Astrocyte (in vitro differentiated cells and primary cell): ENCODE results near the gene PRPS1. TPM values are rescaled to one million over a fixed set of nuclear protein-coding genes. Genes with fewer than 3 reads are reported as not detected.

Experiments used
- DNase-seq: peaks from one replicate; pipeline ENCODE4 v3.0.0-alpha.2; 2010; ENCODE audit warnings: low read depth
- FAIRE-seq: peaks from 2 replicates; lab custom pipeline; 2011; peaks lifted over from hg19 to GRCh38; lab: Jason Lieb, UNC
- H2AFZ ChIP-seq: 2 replicates; pipeline ENCODE4 v1.6.0; 2012; ENCODE audit warnings: low read depth, low read length, inconsistent platforms
- H3K27ac ChIP-seq: 2 replicates; pipeline ENCODE4 v1.5.1; 2011; ENCODE audit warnings: low read depth, low read length, inconsistent platforms
- H3K27me3 ChIP-seq: 2 replicates; pipeline ENCODE4 v1.6.0; 2011; ENCODE audit warnings: low read length, inconsistent platforms; ENCODE audit not compliant: insufficient read depth
- H3K36me3 ChIP-seq: 2 replicates; pipeline ENCODE4 v1.5.1; 2011; ENCODE audit warnings: low read length, inconsistent platforms; ENCODE audit not compliant: insufficient read depth
- H3K4me1 ChIP-seq: 2 replicates; pipeline ENCODE4 v1.5.1; 2011; ENCODE audit warnings: low read length, inconsistent platforms; ENCODE audit not compliant: insufficient read depth
- H3K4me2 ChIP-seq: 2 replicates; pipeline ENCODE4 v1.6.0; 2012; ENCODE audit warnings: low read length, inconsistent platforms
- H3K4me3 ChIP-seq: 2 replicates; pipeline ENCODE4 v1.5.1; 2011; ENCODE audit warnings: low read depth, mild to moderate bottlenecking, low read length, inconsistent platforms; ENCODE audit not compliant: insufficient read depth
- H3K79me2 ChIP-seq: 2 replicates; pipeline ENCODE4 v1.6.0; 2012; ENCODE audit warnings: mild to moderate bottlenecking, low read length, inconsistent platforms; ENCODE audit not compliant: insufficient read depth
- H3K9ac ChIP-seq: 2 replicates; pipeline ENCODE4 v1.6.0; 2012; ENCODE audit warnings: mild to moderate bottlenecking, low read length, inconsistent platforms
- H3K9me3 ChIP-seq: 2 replicates; pipeline ENCODE4 v1.5.1; 2012; ENCODE audit warnings: low read depth, mild to moderate bottlenecking, low read length, inconsistent platforms; ENCODE audit not compliant: insufficient read depth
- H4K20me1 ChIP-seq: 2 replicates; pipeline ENCODE4 v1.6.0; 2012; ENCODE audit warnings: low read length, inconsistent platforms; ENCODE audit not compliant: insufficient read depth
- H3K27ac Mint-ChIP-seq: one replicate; pipeline ENCODE4 v1.8.0; 2021; ENCODE audit warnings: mild to moderate bottlenecking, mixed read lengths; ENCODE audit not compliant: unreplicated experiment
- H3K27me3 Mint-ChIP-seq: one replicate; pipeline ENCODE4 v1.8.0; 2021; ENCODE audit warnings: low read depth, mixed read lengths; ENCODE audit not compliant: unreplicated experiment
- H3K36me3 Mint-ChIP-seq: one replicate; pipeline ENCODE4 v1.8.0; 2021; ENCODE audit warnings: low read depth, mixed read lengths; ENCODE audit not compliant: unreplicated experiment
- H3K4me1 Mint-ChIP-seq: one replicate; pipeline ENCODE4 v1.8.0; 2021; ENCODE audit warnings: low read depth, mixed read lengths; ENCODE audit not compliant: unreplicated experiment
- H3K4me3 Mint-ChIP-seq: one replicate; pipeline ENCODE4 v1.8.0; 2021; ENCODE audit warnings: mild to moderate bottlenecking, moderate library complexity, mixed read lengths; ENCODE audit not compliant: unreplicated experiment
- H3K9me3 Mint-ChIP-seq: one replicate; pipeline ENCODE4 v1.8.0; 2021; ENCODE audit warnings: mild to moderate bottlenecking, mixed read lengths; ENCODE audit not compliant: unreplicated experiment
- CTCF ChIP-seq: IDR thresholded peaks from 2 replicates; pipeline ENCODE4 v1.5.1; 2011; ENCODE audit warnings: low read depth, mild to moderate bottlenecking, inconsistent platforms, low read length, moderate library complexity; ENCODE audit not compliant: insufficient read depth
- EZH2 ChIP-seq: IDR thresholded peaks from 2 replicates; pipeline ENCODE4 v1.6.1; 2012; ENCODE audit warnings: mild to moderate bottlenecking, low read length, inconsistent platforms; ENCODE audit not compliant: insufficient read depth
- total RNA-seq: library from RNA; stranded (reverse); gene quantifications from 2 replicates; pipeline ENCODE4 v1.2.1, GENCODE V29; 2021

PRPS1 gene
- total RNA-seq, 1 donor from 2014 or later: 161 TPM

GRCh38 chrX:107659286-107659685 lies 31.0 kb downstream of the PRPS1 start:
- no peaks in the 10 kb centered on the region for H3K9me3 Mint-ChIP-seq
- peaks cover 8% of the 10 kb centered on the region for H3K4me1 Mint-ChIP-seq
- FAIRE-seq (no peak), DNase-seq (no peak)
- H3K4me3 Mint-ChIP-seq: no peak overlapping the region
- Histone ChIP-seq H3K27ac (no peak overlapping the region), H3K79me2 (no peaks in the 10 kb centered on the region), H3K4me1 (peaks cover 14% of the 10 kb centered on the region), H3K9ac (no peak overlapping the region), H3K4me2 (no peak overlapping the region), H3K27me3 (no peaks in the 10 kb centered on the region), H4K20me1 (no peaks in the 10 kb centered on the region), H3K36me3 (no peaks in the 10 kb centered on the region), H3K4me3 (no peak overlapping the region), H3K9me3 (no peaks in the 10 kb centered on the region), H2AFZ (no peak overlapping the region)
- TF ChIP-seq CTCF (no peak), EZH2 (no peak)
- H3K27ac Mint-ChIP-seq: no peak overlapping the region
- H3K27me3 Mint-ChIP-seq: no peaks in the 10 kb centered on the region
- H3K36me3 Mint-ChIP-seq: no peaks in the 10 kb centered on the region

GRCh38 chrX:107659768-107660167 lies 31.5 kb downstream of the PRPS1 start:
- Mint-ChIP-seq H3K4me1 (peaks cover 6% of the 10 kb centered on the region), H3K4me3 (no peak overlapping the region), H3K36me3 (no peaks in the 10 kb centered on the region), H3K27ac (no peak overlapping the region), H3K9me3 (no peaks in the 10 kb centered on the region), H3K27me3 (no peaks in the 10 kb centered on the region)
- TF ChIP-seq CTCF: peak; percentile 61
- no peak for TF ChIP-seq EZH2
- H3K9me3 ChIP-seq: no peaks in the 10 kb centered on the region
- DNase-seq (no peak), FAIRE-seq (peak; percentile 83)
- no peaks in the 10 kb centered on the region for H3K36me3 ChIP-seq
- no peaks in the 10 kb centered on the region for H3K27me3 ChIP-seq
- H3K9ac ChIP-seq: no peak overlapping the region
- H3K4me1 ChIP-seq: peaks cover 9% of the 10 kb centered on the region
- H4K20me1 ChIP-seq: no peaks in the 10 kb centered on the region
- no peak overlapping the region for H2AFZ ChIP-seq
- no peak overlapping the region for H3K27ac ChIP-seq
- no peak overlapping the region for H3K4me3 ChIP-seq
- H3K79me2 ChIP-seq: no peaks in the 10 kb centered on the region
- no peak overlapping the region for H3K4me2 ChIP-seq

- no peak overlapping the region for H3K4me2 ChIP-seq
- H3K9me3 Mint-ChIP-seq: no peaks in the 10 kb centered on the region
- no peaks in the 10 kb centered on the region for H3K36me3 ChIP-seq
- no peaks in the 10 kb centered on the region for H3K4me1 ChIP-seq
- no peaks in the 10 kb centered on the region for H4K20me1 ChIP-seq
- no peak overlapping the region for H2AFZ ChIP-seq
- FAIRE-seq (no peak), DNase-seq (no peak)
- no peaks in the 10 kb centered on the region for H3K36me3 Mint-ChIP-seq
- H3K27ac Mint-ChIP-seq: no peak overlapping the region
- no peak overlapping the region for H3K9ac ChIP-seq
- no peaks in the 10 kb centered on the region for H3K27me3 ChIP-seq
- no peak overlapping the region for H3K27ac ChIP-seq
- no peaks in the 10 kb centered on the region for H3K4me1 Mint-ChIP-seq
- no peaks in the 10 kb centered on the region for H3K9me3 ChIP-seq
- no peak overlapping the region for H3K4me3 Mint-ChIP-seq
- no peaks in the 10 kb centered on the region for H3K27me3 Mint-ChIP-seq
- H3K4me3 ChIP-seq: no peak overlapping the region
- TF ChIP-seq EZH2 (no peak), CTCF (no peak)
- no peaks in the 10 kb centered on the region for H3K79me2 ChIP-seq
These were observed 33.8 kb downstream of the PRPS1 start for GRCh38 chrX:107662145-107662544.
